GM18511 (cell line): ENCODE measurements around the gene GPR83.
"Not testable (repeated sequence)": the region's sequence is repeated elsewhere in the genome, so short reads cannot be mapped to it uniquely, and the experiment has no call there.

Experiments
- ATAC-seq: cut with Tn5 transposase; IDR thresholded peaks from one replicate; pipeline ENCODE4 v1.9.1; 2021; ENCODE audit warnings: mild to moderate bottlenecking, moderate library complexity; ENCODE audit not compliant: unreplicated experiment

Gene GPR83

DNA sequence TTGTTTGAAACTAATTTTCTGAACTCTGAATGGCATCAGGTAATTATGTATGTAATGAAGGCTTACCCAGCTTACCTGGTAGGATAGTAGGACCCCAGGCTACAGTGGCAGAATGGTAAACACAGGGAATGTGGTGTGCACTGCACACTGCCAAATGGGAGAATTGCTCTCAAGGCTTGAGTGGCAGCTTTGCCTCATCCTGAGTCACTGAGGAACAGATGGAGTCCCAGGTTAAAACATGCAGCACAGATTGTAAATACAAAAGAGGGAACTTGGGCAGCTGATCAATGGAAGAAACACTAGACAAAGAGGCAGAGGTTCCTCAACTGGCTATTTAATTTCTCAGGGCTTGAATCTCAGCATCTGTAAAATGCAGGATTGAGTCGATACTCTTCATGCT lies 24.4 kb downstream of the GPR83 start:
- ATAC-seq = no peak

DNA sequence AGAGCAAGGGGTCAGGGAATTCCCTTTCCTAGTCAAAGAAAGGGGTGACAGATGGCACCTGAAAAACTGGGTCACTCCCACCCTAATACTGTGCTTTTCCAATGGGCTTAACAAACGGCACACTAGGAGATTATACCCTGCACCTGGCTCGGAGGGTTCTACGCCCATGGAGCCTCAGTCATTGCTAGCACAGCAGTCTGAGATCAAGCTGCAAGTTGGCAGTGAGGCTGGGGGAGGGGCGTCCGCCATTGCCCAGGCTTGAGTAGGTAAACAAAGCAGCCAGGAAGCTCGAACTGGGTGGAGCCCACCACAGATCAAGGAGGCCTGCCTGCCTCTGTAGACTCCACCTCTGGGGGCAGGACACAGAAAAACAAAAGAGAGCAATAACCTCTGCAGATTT lies 30.6 kb downstream of the GPR83 start:
- not testable (repeated sequence) for ATAC-seq

DNA sequence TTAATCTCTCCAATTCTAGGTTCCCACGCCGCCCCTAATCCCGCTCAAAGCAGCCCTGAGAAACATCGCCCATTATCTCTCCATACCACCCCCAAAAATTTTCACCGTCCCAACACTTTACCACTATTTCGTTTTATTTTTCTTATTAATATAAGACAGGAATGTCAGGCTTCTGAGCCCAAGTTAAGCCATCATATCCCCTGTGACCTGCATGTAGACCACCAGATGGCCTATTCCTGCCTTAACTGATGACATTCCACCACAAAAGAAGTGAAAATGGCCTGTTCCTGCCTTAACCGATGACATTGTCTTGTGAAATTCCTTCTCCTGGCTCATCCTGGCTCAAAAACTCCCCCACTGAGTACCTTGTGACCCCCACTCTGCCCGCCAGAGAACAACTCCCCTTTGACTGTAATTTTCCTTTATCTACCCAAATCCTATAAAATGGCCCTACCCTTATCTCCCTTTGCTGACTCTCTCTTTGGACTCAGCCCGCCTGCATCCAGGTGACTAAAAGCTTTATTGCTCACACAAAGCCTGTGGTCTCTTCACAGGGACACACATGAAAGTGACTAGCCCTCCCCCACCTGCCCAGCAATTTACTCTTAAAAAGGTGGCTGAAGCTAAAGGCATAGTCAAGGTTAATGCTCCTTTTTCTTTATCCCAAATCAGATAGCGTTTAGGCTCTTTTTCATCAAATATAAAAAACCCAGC lies 50.2 kb downstream of the GPR83 start:
- not testable (repeated sequence) for ATAC-seq

DNA sequence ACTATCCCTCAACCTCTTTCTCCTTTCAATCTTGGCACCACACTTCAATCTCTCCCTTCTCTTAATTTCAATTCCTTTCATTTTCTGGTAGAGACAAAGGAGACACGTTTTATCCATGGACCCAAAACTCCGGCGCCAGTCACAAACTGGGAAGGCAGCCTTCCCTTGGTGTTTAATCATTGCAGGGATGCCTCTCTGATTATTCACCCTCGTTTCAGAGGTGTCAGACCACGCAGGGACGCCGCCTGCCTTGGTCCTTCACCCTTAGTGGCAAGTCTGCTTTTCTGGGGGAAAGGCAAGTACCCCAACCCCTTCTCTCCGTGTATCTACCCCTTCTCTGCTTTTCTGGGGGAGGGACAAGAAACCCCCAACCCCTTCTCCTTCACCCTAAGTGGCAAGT lies 54.9 kb downstream of the GPR83 start:
- not testable (repeated sequence) for ATAC-seq

DNA sequence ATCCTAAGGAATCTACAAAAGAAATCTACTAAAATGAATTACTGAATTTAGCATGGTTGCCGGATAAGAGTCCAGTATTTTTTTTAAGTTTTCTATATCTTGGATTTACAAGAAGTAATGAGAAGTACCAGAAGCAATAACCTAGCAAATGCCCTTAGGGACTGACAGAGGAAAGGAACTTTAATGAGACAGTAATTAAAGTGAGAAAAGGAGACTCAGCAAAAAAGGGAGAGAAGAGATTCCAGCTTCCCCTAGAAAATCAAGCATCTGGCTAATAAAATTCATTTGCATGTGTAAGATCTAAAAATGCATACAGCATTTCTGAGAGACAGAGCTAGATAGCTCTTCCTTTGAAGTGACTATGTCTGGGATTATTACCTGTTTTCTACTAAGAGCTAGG lies 57.7 kb downstream of the GPR83 start:
- no peak for ATAC-seq

DNA sequence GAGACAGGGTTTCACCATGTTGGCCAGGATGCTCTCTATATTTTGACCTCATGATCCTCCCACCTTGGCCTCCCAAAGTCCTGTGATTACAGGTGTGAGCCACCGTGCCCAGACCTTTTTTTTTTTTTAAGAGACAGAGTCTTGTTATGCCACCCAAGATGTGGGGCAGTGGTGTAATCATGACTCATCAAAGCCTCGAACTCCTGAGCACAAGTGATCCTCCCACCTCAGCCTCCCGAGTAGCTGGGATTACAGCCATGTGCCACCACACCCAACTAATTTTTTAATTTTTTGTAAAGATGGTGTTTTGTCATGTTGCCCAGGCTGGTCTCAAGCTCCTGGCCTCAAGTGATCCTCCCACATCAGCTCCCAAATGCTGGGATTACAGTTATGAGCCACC lies 59.0 kb downstream of the GPR83 start:
- ATAC-seq = no peak

DNA sequence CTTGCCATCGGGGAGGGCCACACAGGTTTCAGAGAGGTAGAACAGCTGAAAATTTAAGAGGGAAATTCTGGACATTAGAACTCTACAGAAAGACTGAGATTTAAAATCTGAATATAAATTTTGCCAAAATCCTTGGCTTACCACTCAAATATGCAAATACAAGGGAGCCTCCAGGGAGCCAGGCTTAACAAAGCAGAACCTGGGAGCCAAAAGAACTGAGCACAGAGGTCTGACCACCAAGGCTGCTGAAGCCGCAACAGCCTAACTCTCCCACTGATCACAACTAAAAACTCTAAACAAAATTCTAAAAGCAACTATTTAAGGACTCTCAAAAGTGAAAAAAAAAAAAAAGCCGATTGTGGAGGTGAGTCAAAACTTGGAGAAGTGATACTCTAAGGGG lies 62.6 kb downstream of the GPR83 start:
- no peak for ATAC-seq

DNA sequence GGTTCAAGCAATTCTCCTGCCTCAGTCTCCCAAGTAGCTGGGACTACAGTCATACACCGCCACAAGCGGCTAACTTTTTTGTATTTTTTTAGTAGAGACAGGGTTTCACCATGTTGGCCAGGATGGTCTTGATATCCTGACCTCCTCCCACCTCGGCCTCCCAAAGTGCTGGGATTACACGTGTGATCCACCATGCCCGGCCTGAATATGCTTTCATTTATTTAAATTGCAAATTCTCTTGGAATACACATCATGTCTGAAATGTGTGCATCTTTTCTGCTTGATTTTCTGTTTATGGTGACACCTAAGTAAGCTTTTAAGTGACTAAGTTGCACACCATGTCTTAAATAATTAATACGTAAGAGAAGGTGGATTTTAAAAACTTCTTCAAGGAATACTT lies 65.2 kb downstream of the GPR83 start:
- ATAC-seq = no peak

DNA sequence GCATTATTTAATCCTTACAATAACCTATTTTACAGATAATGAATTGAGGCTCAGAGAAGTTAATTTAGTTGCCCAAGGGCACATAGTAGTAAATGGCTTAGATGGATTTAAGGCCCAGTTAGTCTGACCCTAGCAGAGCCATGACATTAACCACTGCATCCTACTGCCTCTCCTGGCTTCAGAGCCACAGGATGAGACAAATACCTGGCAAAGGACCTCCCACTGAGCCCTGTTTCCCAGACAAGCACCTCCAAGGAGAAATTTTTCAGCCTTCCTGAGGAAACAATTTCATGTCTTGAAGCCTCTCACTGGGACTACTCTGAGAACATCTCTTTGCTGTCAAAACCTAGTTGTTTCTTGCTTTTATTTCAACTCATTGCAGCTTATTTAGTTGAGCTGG lies 68.4 kb downstream of the GPR83 start:
- ATAC-seq = no peak

DNA sequence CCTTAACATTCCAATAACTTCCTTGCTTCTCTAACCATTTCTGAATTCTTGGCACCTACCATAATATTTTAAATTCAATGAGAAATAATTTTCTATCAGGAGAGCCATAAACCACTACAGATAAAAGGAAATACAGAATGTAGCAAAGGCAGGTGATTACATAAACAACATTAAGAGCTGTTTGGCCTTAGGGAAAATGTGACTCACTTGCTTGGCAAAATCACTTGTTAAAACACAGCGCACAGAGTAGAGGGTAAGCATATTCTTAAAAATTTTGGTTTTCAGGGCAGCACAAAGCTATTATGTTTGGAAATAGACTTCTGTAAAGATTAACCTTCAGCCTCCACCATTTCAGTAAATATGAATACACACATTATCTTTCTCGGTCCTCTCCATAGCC lies 70.4 kb downstream of the GPR83 start:
- no peak for ATAC-seq

DNA sequence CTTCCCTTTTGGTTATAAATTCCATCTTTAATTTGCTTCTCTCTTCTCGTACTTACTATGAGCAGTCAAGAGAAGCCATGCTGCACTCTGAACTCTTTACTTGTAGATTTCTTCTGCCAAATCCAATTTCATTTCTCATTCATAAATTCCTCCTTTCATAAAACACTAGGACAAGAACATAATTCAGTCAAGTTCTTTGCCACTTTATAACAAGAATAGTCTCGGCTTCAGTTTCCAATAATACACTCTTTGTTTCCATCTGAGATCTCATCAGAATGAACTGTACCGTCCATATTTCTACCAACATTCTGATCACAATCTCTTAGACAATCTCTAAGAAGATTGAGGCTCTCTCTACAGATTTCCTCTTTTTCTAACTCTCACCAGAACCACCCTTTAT lies 71.7 kb downstream of the GPR83 start:
- no peak for ATAC-seq

DNA sequence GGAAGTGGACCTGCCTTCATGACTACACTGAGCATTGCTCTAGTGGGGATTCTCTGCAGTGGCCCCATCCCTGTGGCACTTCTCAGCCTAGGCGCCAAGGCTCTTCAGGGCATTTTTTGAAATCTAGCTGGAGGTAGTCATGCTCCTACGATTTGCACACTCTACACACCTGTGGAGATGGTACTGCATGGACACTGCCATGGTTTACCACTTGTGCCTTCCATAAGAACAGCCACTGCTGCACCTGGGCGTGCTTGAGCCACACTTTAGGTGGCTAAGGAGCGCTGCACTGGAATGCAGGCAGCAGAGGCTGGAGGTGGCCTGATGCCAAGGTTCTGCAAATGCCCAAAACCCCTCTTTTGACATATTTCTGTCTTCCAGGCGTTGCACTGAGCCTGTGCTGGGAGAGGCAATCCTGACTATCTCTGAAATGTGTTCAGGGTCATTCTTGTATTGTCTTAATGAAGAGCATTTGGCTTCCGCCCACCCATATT lies 72.6 kb downstream of the GPR83 start:
- ATAC-seq = no peak
